Tibial nerve (tissue), 4 donors: Measurements from ENCODE around the gene SLC10A7.

Experiments used
- EP300 ChIP-seq, 2 donors: sonication (generic); formaldehyde crosslinking; IDR thresholded peaks; one replicate each; pipeline ENCODE4 v1.6.1; 2017; ENCODE audit warnings: antibody characterized with exemption in 2 of 2, mild to moderate bottlenecking in 1 of 2
- POLR2A ChIP-seq, 2 donors: fragments of 450-650 bp; IDR thresholded peaks; one replicate each; pipeline ENCODE4 v1.6.1; 2017; ENCODE audit warnings: antibody characterized with exemption in 2 of 2, mild to moderate bottlenecking in 2 of 2, moderate library complexity in 2 of 2
- TF ChIP-seq, protein P1 (sequence below), 5 experiments: fragments of 200-600 bp in 3 of 5; fragments of 450-650 bp in 2 of 5; sonication (generic) in 3 of 5; IDR thresholded peaks; one replicate each; pipeline ENCODE4 v1.5.1; 2016 to 2019; ENCODE audit warnings: antibody characterized with exemption in 5 of 5, mild to moderate bottlenecking in 3 of 5, moderate library complexity in 2 of 5

- TF ChIP-seq, protein P1, sequence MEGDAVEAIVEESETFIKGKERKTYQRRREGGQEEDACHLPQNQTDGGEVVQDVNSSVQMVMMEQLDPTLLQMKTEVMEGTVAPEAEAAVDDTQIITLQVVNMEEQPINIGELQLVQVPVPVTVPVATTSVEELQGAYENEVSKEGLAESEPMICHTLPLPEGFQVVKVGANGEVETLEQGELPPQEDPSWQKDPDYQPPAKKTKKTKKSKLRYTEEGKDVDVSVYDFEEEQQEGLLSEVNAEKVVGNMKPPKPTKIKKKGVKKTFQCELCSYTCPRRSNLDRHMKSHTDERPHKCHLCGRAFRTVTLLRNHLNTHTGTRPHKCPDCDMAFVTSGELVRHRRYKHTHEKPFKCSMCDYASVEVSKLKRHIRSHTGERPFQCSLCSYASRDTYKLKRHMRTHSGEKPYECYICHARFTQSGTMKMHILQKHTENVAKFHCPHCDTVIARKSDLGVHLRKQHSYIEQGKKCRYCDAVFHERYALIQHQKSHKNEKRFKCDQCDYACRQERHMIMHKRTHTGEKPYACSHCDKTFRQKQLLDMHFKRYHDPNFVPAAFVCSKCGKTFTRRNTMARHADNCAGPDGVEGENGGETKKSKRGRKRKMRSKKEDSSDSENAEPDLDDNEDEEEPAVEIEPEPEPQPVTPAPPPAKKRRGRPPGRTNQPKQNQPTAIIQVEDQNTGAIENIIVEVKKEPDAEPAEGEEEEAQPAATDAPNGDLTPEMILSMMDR (IDR thresholded peaks at IDR 0.05): no peak
- TF ChIP-seq POLR2A (IDR thresholded peaks at IDR 0.05): no peak
- TF ChIP-seq EP300 (IDR thresholded peaks at IDR 0.05): no peak
Measured at GRCh38 chr4:146469022-146469421, 52.7 kb downstream of the SLC10A7 start.
